ENCODE data around the gene KLRG1. TPM values are rescaled to one million over a fixed set of nuclear protein-coding genes. Genes with fewer than 3 reads are reported as not detected.

KLRG1 gene
- total RNA-seq, 5 donors from 2014 or later (not counting 1 experiment from before 2014, with no cell fraction given): 11.9 to 80.4 (median 28.0) TPM

Other genes starting within 250 kb of the KLRG1 start
- not detected for gene A2ML1, start 166.9 kb upstream of the KLRG1 start, total RNA-seq
- 10 to 100 TPM; 38.6 to 54.6 (median 42.9) TPM for gene PHC1, start 75.0 kb upstream of the KLRG1 start, total RNA-seq
- gene M6PR, start 39.9 kb upstream of the KLRG1 start, total RNA-seq: 100 to 1,000 TPM; 162 to 189 (median 187) TPM
- 1 to 10 TPM in 3 of 5 donors, not detected in 2; 3.9 to 6.5 (median 4.9) TPM for gene A2M, start 126.4 kb downstream of the KLRG1 start, total RNA-seq
- not detected for gene PZP, start 218.8 kb downstream of the KLRG1 start, total RNA-seq